GM12874 (cell line): ENCODE results near the gene SERINC1.
A peak's percentile ranks its signal among the peaks of the same experiment; 100 is the strongest.

Experiments
- CTCF ChIP-seq: IDR thresholded peaks from 2 replicates; pipeline ENCODE4 v1.5.1; 2011; ENCODE audit warnings: low read depth, mild to moderate bottlenecking, control low read depth, low read length, moderate library complexity; ENCODE audit not compliant: insufficient read depth

SERINC1 gene

GRCh38 chr6:122400462-122401089 lies 71.0 kb downstream of the SERINC1 start:
- no peak for TF ChIP-seq CTCF

GRCh38 chr6:122400121-122400450 lies 71.5 kb downstream of the SERINC1 start:
- TF ChIP-seq CTCF = no peak

- 0 out of 2 replicates have a peak, but pooled peaks have one; percentile 5 for TF ChIP-seq CTCF
These were observed 72.1 kb downstream of the SERINC1 start, which contains the start of gene HSF2 for GRCh38 chr6:122399348-122400120. Gene HSF2 (plus strand): TSS chr6:122399652. CDS start chr6:122399738, 86 bp downstream.

GRCh38 chr6:122399055-122399347 lies 72.6 kb downstream of the SERINC1 start:
- TF ChIP-seq CTCF = no peak

- no peak for TF ChIP-seq CTCF
These were observed 77.6 kb downstream of the SERINC1 start for GRCh38 chr6:122394016-122394415.

GRCh38 chr6:122393351-122393896 lies 78.2 kb downstream of the SERINC1 start:
- no peak for TF ChIP-seq CTCF
